Activated CD4-positive, alpha-beta T cell treated with anti-CD3 and anti-CD28 coated beads, Interleukin-2, amount 10 ng/mL, durations not matched to agents 7 days and 5 days (primary cell): Measurements from ENCODE around the gene TMEM158. TPM values are rescaled to one million over a fixed set of nuclear protein-coding genes. Genes with fewer than 3 reads are reported as not detected.

ENCODE experiments used
- CTCF ChIA-PET: fragments of 350-600 bp; sonication (Branson Sonifier 250); formaldehyde crosslinking; loops from one replicate; lab custom pipeline; 2021; ENCODE audit warnings: antibody characterized with exemption; lab: Charles Lee
- POLR2A ChIA-PET: fragments of 350-600 bp; sonication (Branson Sonifier 250); formaldehyde crosslinking; loops from one replicate; lab custom pipeline; 2021; ENCODE audit warnings: antibody characterized with exemption; lab: Charles Lee
- DNase-seq: peaks from one replicate; pipeline ENCODE4 v3.0.0-alpha.2; 2020
- H3K27ac Mint-ChIP-seq: one replicate; pipeline ENCODE4 v1.8.0; 2021; ENCODE audit warnings: mild to moderate bottlenecking, moderate library complexity, mixed read lengths
- H3K27me3 Mint-ChIP-seq: one replicate; pipeline ENCODE4 v1.8.0; 2021; ENCODE audit warnings: mixed read lengths
- H3K36me3 Mint-ChIP-seq: one replicate; pipeline ENCODE4 v1.8.0; 2021; ENCODE audit warnings: low read depth, mixed read lengths
- H3K4me1 Mint-ChIP-seq: one replicate; pipeline ENCODE4 v1.8.0; 2021; ENCODE audit warnings: mixed read lengths
- H3K4me3 Mint-ChIP-seq: one replicate; pipeline ENCODE4 v1.8.0; 2021; ENCODE audit warnings: mild to moderate bottlenecking, moderate library complexity, mixed read lengths
- H3K9me3 Mint-ChIP-seq: one replicate; pipeline ENCODE4 v1.8.0; 2021; ENCODE audit warnings: mixed read lengths
- total RNA-seq, 2 experiments: library from RNA; stranded (reverse); gene quantifications; one replicate each; pipeline ENCODE4 v1.2.3, GENCODE V29; 2021

Gene TMEM158
- total RNA-seq, 2 experiments from 2014 or later: 0.54 to 0.55 TPM

GRCh38 chr3:45210308-45211041, 15.6 kb downstream of the TMEM158 start:
- peak; percentile 85 for DNase-seq
- Mint-ChIP-seq H3K9me3 (no peaks in the 10 kb centered on the region), H3K4me3 (no peak overlapping the region), H3K4me1 (peaks cover 44% of the 10 kb centered on the region), H3K27me3 (peaks cover 29% of the 10 kb centered on the region), H3K27ac (no peak overlapping the region), H3K36me3 (peaks cover 2% of the 10 kb centered on the region)
- ChIA-PET CTCF (interaction anchor here (0.6 to 8.2 kb wide), 29 partner anchors 9 to 650 kb away, joined by 3 to 103 read pairs (median 4); no protein-coding TSS in a partner anchor), POLR2A (interaction anchor here (0.6 to 1.0 kb wide), 2 partner anchors 169 to 170 kb away, joined by 3 read pairs; no protein-coding TSS in a partner anchor)

- H3K36me3 Mint-ChIP-seq: peaks cover 2% of the 10 kb centered on the region
- ChIA-PET POLR2A (no interaction called here), CTCF (interaction anchor here (0.6 to 8.2 kb wide), 14 partner anchors 10 to 458 kb away, joined by 3 to 103 read pairs (median 4); partner anchors contain the start of gene TMEM158)
- no peak overlapping the region for H3K27ac Mint-ChIP-seq
- DNase-seq: no peak
- H3K4me3 Mint-ChIP-seq: no peak overlapping the region
- peaks cover 31% of the 10 kb centered on the region for H3K27me3 Mint-ChIP-seq
- H3K9me3 Mint-ChIP-seq: no peaks in the 10 kb centered on the region
- H3K4me1 Mint-ChIP-seq: peaks cover 43% of the 10 kb centered on the region
Measured at GRCh38 chr3:45209526-45209925, 16.6 kb downstream of the TMEM158 start.

GRCh38 chr3:45208586-45208985, 17.5 kb downstream of the TMEM158 start:
- CTCF ChIA-PET: interaction anchor here (0.6 to 8.2 kb wide), 5 partner anchors 20 to 450 kb away, joined by 3 to 103 read pairs (median 3); no protein-coding TSS in a partner anchor
- H3K36me3 Mint-ChIP-seq: peaks cover 2% of the 10 kb centered on the region
- H3K4me1 Mint-ChIP-seq: peaks cover 36% of the 10 kb centered on the region
- peaks cover 34% of the 10 kb centered on the region for H3K27me3 Mint-ChIP-seq
- peak overlapping the region; percentile 8 for H3K4me3 Mint-ChIP-seq
- no peak overlapping the region for H3K27ac Mint-ChIP-seq
- DNase-seq: peak; percentile 35
- POLR2A ChIA-PET: no interaction called here
- no peaks in the 10 kb centered on the region for H3K9me3 Mint-ChIP-seq

GRCh38 chr3:45207446-45207845, 18.6 kb downstream of the TMEM158 start:
- no peak for DNase-seq
- Mint-ChIP-seq H3K9me3 (no peaks in the 10 kb centered on the region), H3K36me3 (peaks cover 2% of the 10 kb centered on the region), H3K27ac (no peak overlapping the region), H3K4me3 (no peak overlapping the region), H3K4me1 (peaks cover 36% of the 10 kb centered on the region), H3K27me3 (peaks cover 38% of the 10 kb centered on the region)
- ChIA-PET CTCF (interaction anchor here (0.5 to 8.2 kb wide), 4 partner anchors 19 to 165 kb away, joined by 3 to 103 read pairs (median 4); no protein-coding TSS in a partner anchor), POLR2A (no interaction called here)

- H3K27me3 Mint-ChIP-seq: peaks cover 33% of the 10 kb centered on the region
- CTCF ChIA-PET: interaction anchor here (0.9 to 8.2 kb wide), 4 partner anchors 14 to 1695 kb away, joined by 3 to 103 read pairs (median 4); no protein-coding TSS in a partner anchor
Measured at GRCh38 chr3:45205126-45205525, 21.0 kb downstream of the TMEM158 start.

GRCh38 chr3:45204136-45204535, 22.0 kb downstream of the TMEM158 start:
- H3K4me3 Mint-ChIP-seq: no peak overlapping the region
- H3K27me3 Mint-ChIP-seq: peaks cover 31% of the 10 kb centered on the region
- peaks cover 22% of the 10 kb centered on the region for H3K4me1 Mint-ChIP-seq
- CTCF ChIA-PET: interaction anchor here (0.9 to 8.2 kb wide), 3 partner anchors 14 to 161 kb away, joined by 3 to 103 read pairs (median 5); no protein-coding TSS in a partner anchor
- H3K36me3 Mint-ChIP-seq: peaks cover 2% of the 10 kb centered on the region
- H3K27ac Mint-ChIP-seq: no peak overlapping the region
- H3K9me3 Mint-ChIP-seq: no peaks in the 10 kb centered on the region
- POLR2A ChIA-PET: no interaction called here
- DNase-seq: no peak

More at GRCh38 chr3:45205126-45205525, 21.0 kb downstream of the TMEM158 start:
- POLR2A ChIA-PET: no interaction called here
- no peak for DNase-seq
- Mint-ChIP-seq H3K4me3 (no peak overlapping the region), H3K4me1 (peaks cover 29% of the 10 kb centered on the region), H3K27ac (no peak overlapping the region), H3K9me3 (no peaks in the 10 kb centered on the region), H3K36me3 (peaks cover 2% of the 10 kb centered on the region)

- Mint-ChIP-seq H3K9me3 (no peaks in the 10 kb centered on the region), H3K4me3 (no peak overlapping the region), H3K27me3 (peaks cover 50% of the 10 kb centered on the region), H3K27ac (no peak overlapping the region), H3K4me1 (peaks cover under 1% of the 10 kb centered on the region), H3K36me3 (no peaks in the 10 kb centered on the region)
- ChIA-PET POLR2A (no interaction called here), CTCF (interaction anchor here (2.3 kb wide), 1 partner anchor 11 kb away, joined by 10 read pairs; no protein-coding TSS in a partner anchor)
- no peak for DNase-seq
Measured at GRCh38 chr3:45199837-45200648, 26.0 kb downstream of the TMEM158 start.

- ChIA-PET CTCF (interaction anchor here (2.3 kb wide), 1 partner anchor 12 kb away, joined by 10 read pairs; no protein-coding TSS in a partner anchor), POLR2A (no interaction called here)
- H3K27me3 Mint-ChIP-seq: peaks cover 44% of the 10 kb centered on the region
Measured at GRCh38 chr3:45198264-45199260, 27.5 kb downstream of the TMEM158 start.

GRCh38 chr3:45194791-45195190, 31.3 kb downstream of the TMEM158 start:
- Mint-ChIP-seq H3K4me1 (no peaks in the 10 kb centered on the region), H3K27me3 (peaks cover 30% of the 10 kb centered on the region), H3K9me3 (no peaks in the 10 kb centered on the region), H3K36me3 (no peaks in the 10 kb centered on the region), H3K4me3 (no peak overlapping the region), H3K27ac (no peak overlapping the region)
- POLR2A ChIA-PET: no interaction called here
- CTCF ChIA-PET: interaction anchor here (0.8 to 2.9 kb wide), 4 partner anchors 10 to 154 kb away, joined by 3 to 8 read pairs (median 4); no protein-coding TSS in a partner anchor
- no peak for DNase-seq

More at GRCh38 chr3:45198264-45199260, 27.5 kb downstream of the TMEM158 start:
- H3K4me3 Mint-ChIP-seq: no peak overlapping the region
- H3K27ac Mint-ChIP-seq: no peak overlapping the region
- H3K9me3 Mint-ChIP-seq: no peaks in the 10 kb centered on the region
- H3K36me3 Mint-ChIP-seq: no peaks in the 10 kb centered on the region
- H3K4me1 Mint-ChIP-seq: no peaks in the 10 kb centered on the region
- no peak for DNase-seq

GRCh38 chr3:45191924-45192417, 34.1 kb downstream of the TMEM158 start:
- no peaks in the 10 kb centered on the region for H3K36me3 Mint-ChIP-seq
- POLR2A ChIA-PET: no interaction called here
- no peak overlapping the region for H3K27ac Mint-ChIP-seq
- no peak overlapping the region for H3K4me3 Mint-ChIP-seq
- peaks cover 16% of the 10 kb centered on the region for H3K4me1 Mint-ChIP-seq
- no peak for DNase-seq
- CTCF ChIA-PET: interaction anchor here (0.8 kb wide), 1 partner anchor 151 kb away, joined by 3 read pairs; no protein-coding TSS in a partner anchor
- H3K27me3 Mint-ChIP-seq: peaks cover 19% of the 10 kb centered on the region
- no peaks in the 10 kb centered on the region for H3K9me3 Mint-ChIP-seq

- no peak overlapping the region for H3K4me3 Mint-ChIP-seq
- H3K9me3 Mint-ChIP-seq: no peaks in the 10 kb centered on the region
- H3K27me3 Mint-ChIP-seq: peaks cover 14% of the 10 kb centered on the region
- CTCF ChIA-PET: interaction anchor here (0.8 to 1.0 kb wide), 2 partner anchors 9 to 151 kb away, joined by 3 to 6 read pairs; no protein-coding TSS in a partner anchor
- H3K27ac Mint-ChIP-seq: no peak overlapping the region
- peaks cover 18% of the 10 kb centered on the region for H3K4me1 Mint-ChIP-seq
- POLR2A ChIA-PET: no interaction called here
- no peaks in the 10 kb centered on the region for H3K36me3 Mint-ChIP-seq
- no peak for DNase-seq
Measured at GRCh38 chr3:45191424-45191823, 34.7 kb downstream of the TMEM158 start.
